OCI-LY1 (cell line): ENCODE data around the gene P3H3.

Experiments
- H2AFZ ChIP-seq: fragments of 200-600 bp; sonication (generic), shearing (Covaris generic); 2 replicates; pipeline ENCODE4 v1.6.0; 2014; ENCODE audit warnings: antibody characterized with exemption, mild to moderate bottlenecking, low read length
- H3F3A ChIP-seq: fragments of 200-600 bp; sonication (generic), shearing (Covaris generic); 2 replicates; pipeline ENCODE4 v1.6.0; 2014; ENCODE audit warnings: mild to moderate bottlenecking, antibody characterized with exemption, low read length, moderate library complexity; ENCODE audit not compliant: insufficient read depth
- H3K27ac ChIP-seq: fragments of 200-600 bp; sonication (generic); 2 replicates; pipeline ENCODE4 v1.5.1; 2014; ENCODE audit warnings: low read length, mixed run types, mild to moderate bottlenecking, low read depth; ENCODE audit not compliant: poor library complexity, severe bottlenecking
- H3K27me3 ChIP-seq: fragments of 200-600 bp; sonication (generic); 2 replicates; pipeline ENCODE4 v1.6.0; 2014; ENCODE audit warnings: antibody characterized with exemption, mild to moderate bottlenecking, low read length, moderate library complexity; ENCODE audit not compliant: insufficient read depth
- H3K36me3 ChIP-seq: fragments of 200-600 bp; sonication (generic); 2 replicates; pipeline ENCODE4 v1.6.1; 2014; ENCODE audit warnings: mild to moderate bottlenecking, antibody characterized with exemption, low read length, moderate library complexity, mixed read lengths; ENCODE audit not compliant: insufficient read depth
- H3K4me1 ChIP-seq: fragments of 200-600 bp; sonication (generic); 2 replicates; pipeline ENCODE4 v1.5.1; 2014; ENCODE audit warnings: mild to moderate bottlenecking, low read length, moderate library complexity; ENCODE audit not compliant: insufficient read depth, severe bottlenecking
- H3K4me2 ChIP-seq: fragments of 200-600 bp; sonication (generic), shearing (Covaris generic); 2 replicates; pipeline ENCODE4 v1.6.1; 2014; ENCODE audit warnings: low read length
- H3K4me3 ChIP-seq: fragments of 200-600 bp; sonication (generic); 2 replicates; pipeline ENCODE4 v1.5.1; 2014; ENCODE audit warnings: low read length, low read depth, mild to moderate bottlenecking, mixed read lengths; ENCODE audit not compliant: poor library complexity, severe bottlenecking
- H3K79me2 ChIP-seq: fragments of 200-600 bp; shearing (Covaris generic); 2 replicates; pipeline ENCODE4 v1.6.1; 2016; ENCODE audit warnings: mixed run types, low read length, mixed read lengths; ENCODE audit not compliant: insufficient read depth
- H3K9ac ChIP-seq: fragments of 200-600 bp; sonication (generic), shearing (Covaris generic); 2 replicates; pipeline ENCODE4 v1.6.1; 2014; ENCODE audit warnings: mild to moderate bottlenecking, low read length, mixed read lengths
- H3K9me2 ChIP-seq: fragments of 200-600 bp; sonication (generic), shearing (Covaris generic); 2 replicates; pipeline ENCODE4 v1.6.1; 2014; ENCODE audit warnings: low read depth, mild to moderate bottlenecking, low read length, mixed read lengths
- H3K9me3 ChIP-seq: fragments of 200-600 bp; shearing (Covaris generic); 2 replicates; pipeline ENCODE4 v1.6.1; 2014; ENCODE audit warnings: low read length, mixed read lengths
- H4K20me1 ChIP-seq: fragments of 200-600 bp; sonication (generic), shearing (Covaris generic); 2 replicates; pipeline ENCODE4 v1.6.0; 2016; ENCODE audit warnings: mild to moderate bottlenecking, low read length; ENCODE audit not compliant: insufficient read depth
- EZH2 ChIP-seq: fragments of 200-600 bp; sonication (generic), shearing (Covaris generic); IDR thresholded peaks from 2 replicates; pipeline ENCODE4 v1.8.0; 2017; ENCODE audit warnings: borderline replicate concordance, mixed run types, mild to moderate bottlenecking, antibody characterized with exemption, low read length, moderate library complexity, mixed read lengths
- TF ChIP-seq, protein P1 (sequence below): fragments of 200-600 bp; sonication (generic), shearing (Covaris generic); IDR thresholded peaks from 2 replicates; pipeline ENCODE4 v1.5.1; 2017; ENCODE audit warnings: mild to moderate bottlenecking, antibody characterized with exemption, low read length, moderate library complexity, mixed read lengths

P3H3 gene

GRCh38 chr12:6866163-6866919 is 38.1 kb downstream of the P3H3 start:
- Histone ChIP-seq H3K9me2 (no peaks in the 10 kb centered on the region), H3K9me3 (no peaks in the 10 kb centered on the region), H3K27me3 (no peaks in the 10 kb centered on the region), H2AFZ (no peak overlapping the region), H3K27ac (peak overlapping the region; percentile 70), H3K9ac (peak overlapping the region; percentile 60; the same call in 1 of the 2 replicates), H3K79me2 (peaks cover 8% of the 10 kb centered on the region), H3K4me2 (peak overlapping the region; percentile 99), H3K4me1 (peaks cover 39% of the 10 kb centered on the region), H3F3A (peaks cover 8% of the 10 kb centered on the region; the same call in 1 of the 2 replicates), H3K4me3 (peak overlapping the region; percentile 91), H4K20me1 (peaks cover 3% of the 10 kb centered on the region; the same call in 1 of the 2 replicates), H3K36me3 (peaks cover 82% of the 10 kb centered on the region)
- TF ChIP-seq, protein P1, sequence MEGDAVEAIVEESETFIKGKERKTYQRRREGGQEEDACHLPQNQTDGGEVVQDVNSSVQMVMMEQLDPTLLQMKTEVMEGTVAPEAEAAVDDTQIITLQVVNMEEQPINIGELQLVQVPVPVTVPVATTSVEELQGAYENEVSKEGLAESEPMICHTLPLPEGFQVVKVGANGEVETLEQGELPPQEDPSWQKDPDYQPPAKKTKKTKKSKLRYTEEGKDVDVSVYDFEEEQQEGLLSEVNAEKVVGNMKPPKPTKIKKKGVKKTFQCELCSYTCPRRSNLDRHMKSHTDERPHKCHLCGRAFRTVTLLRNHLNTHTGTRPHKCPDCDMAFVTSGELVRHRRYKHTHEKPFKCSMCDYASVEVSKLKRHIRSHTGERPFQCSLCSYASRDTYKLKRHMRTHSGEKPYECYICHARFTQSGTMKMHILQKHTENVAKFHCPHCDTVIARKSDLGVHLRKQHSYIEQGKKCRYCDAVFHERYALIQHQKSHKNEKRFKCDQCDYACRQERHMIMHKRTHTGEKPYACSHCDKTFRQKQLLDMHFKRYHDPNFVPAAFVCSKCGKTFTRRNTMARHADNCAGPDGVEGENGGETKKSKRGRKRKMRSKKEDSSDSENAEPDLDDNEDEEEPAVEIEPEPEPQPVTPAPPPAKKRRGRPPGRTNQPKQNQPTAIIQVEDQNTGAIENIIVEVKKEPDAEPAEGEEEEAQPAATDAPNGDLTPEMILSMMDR, result no peak
- TF ChIP-seq EZH2, result no peak

GRCh38 chr12:6866920-6867412 is 38.8 kb downstream of the P3H3 start:
- H3K9ac ChIP-seq, result peak overlapping the region; percentile 60; the same call in 1 of the 2 replicates
- TF ChIP-seq, protein P1, result no peak
- no peak for TF ChIP-seq EZH2
- H3K27ac ChIP-seq, result peak overlapping the region; percentile 70
- peaks cover 46% of the 10 kb centered on the region for H3K4me1 ChIP-seq
- H3K27me3 ChIP-seq, result no peaks in the 10 kb centered on the region
- peaks cover 3% of the 10 kb centered on the region; the same call in 1 of the 2 replicates for H4K20me1 ChIP-seq
- no peaks in the 10 kb centered on the region for H3K9me3 ChIP-seq
- H3K9me2 ChIP-seq, result no peaks in the 10 kb centered on the region
- peaks cover 12% of the 10 kb centered on the region for H3F3A ChIP-seq
- H3K4me2 ChIP-seq, result peak overlapping the region; percentile 99
- H2AFZ ChIP-seq, result no peak overlapping the region
- peaks cover 8% of the 10 kb centered on the region for H3K79me2 ChIP-seq
- peaks cover 82% of the 10 kb centered on the region for H3K36me3 ChIP-seq
- H3K4me3 ChIP-seq, result peak overlapping the region; percentile 91

GRCh38 chr12:6867413-6868210 is 39.4 kb downstream of the P3H3 start, which contains the start of gene TPI1:
TSS of gene TPI1 (plus strand) at chr12:6867531. CDS start at chr12:6867567, 36 bp downstream.
- H3K4me2 ChIP-seq, result peak within 1 kb of the TSS; percentile 99
- H3K27ac ChIP-seq, result peak within 1 kb of the TSS; percentile 76
- TF ChIP-seq, protein P1, result no peak
- TF ChIP-seq EZH2, result no peak
- H3K36me3 ChIP-seq, result peaks cover 79% of the 10 kb centered on the region
- H4K20me1 ChIP-seq, result peaks cover 3% of the 10 kb centered on the region; the same call in 1 of the 2 replicates
- H2AFZ ChIP-seq, result no peak within 1 kb of the TSS
- H3K4me1 ChIP-seq, result peaks cover 52% of the 10 kb centered on the region
- H3K9me3 ChIP-seq, result no peaks in the 10 kb centered on the region
- H3F3A ChIP-seq, result peaks cover 13% of the 10 kb centered on the region
- H3K4me3 ChIP-seq, result peak within 1 kb of the TSS; percentile 91
- H3K79me2 ChIP-seq, result peaks cover 8% of the 10 kb centered on the region
- no peaks in the 10 kb centered on the region for H3K9me2 ChIP-seq
- H3K9ac ChIP-seq, result peak within 1 kb of the TSS; percentile 99
- no peaks in the 10 kb centered on the region for H3K27me3 ChIP-seq
